Testis (tissue), 2 donors: Measurements from ENCODE around the gene TTC23L.

ENCODE experiments used
- POLR2A ChIP-seq: fragments of 450-650 bp; IDR thresholded peaks from one replicate; pipeline ENCODE4 v1.6.1; 2017; ENCODE audit warnings: antibody characterized with exemption, mild to moderate bottlenecking, moderate library complexity
- TF ChIP-seq, protein P1 (sequence below), 3 experiments: fragments of 450-650 bp in 2 of 3; fragments of 200-600 bp in 1 of 3; sonication (generic) in 1 of 3; IDR thresholded peaks; one replicate each; pipeline ENCODE4 v1.5.1; 2016 to 2019; ENCODE audit warnings: antibody characterized with exemption in 3 of 3, mild to moderate bottlenecking in 2 of 3, moderate library complexity in 1 of 3

DNA sequence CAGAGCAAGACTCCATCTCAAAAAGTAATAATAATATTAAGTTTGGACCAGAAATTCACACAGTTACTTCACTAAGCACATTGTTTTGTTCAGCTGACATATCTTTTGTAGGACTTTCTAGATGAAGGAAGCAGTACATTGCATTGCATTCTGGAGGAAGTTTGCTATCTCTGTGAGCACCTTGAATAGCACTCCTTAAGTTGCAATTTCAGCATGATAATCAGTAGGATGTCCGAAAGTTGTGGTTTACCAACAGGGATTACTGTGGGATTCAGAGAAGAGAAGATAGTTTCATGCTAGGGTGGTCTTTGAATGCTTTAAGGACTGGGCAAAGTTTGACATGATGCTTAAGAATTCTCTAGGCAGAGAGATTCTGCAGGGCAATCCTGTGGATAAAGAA, 18.4 kb upstream of the TTC23L start:
- TF ChIP-seq, protein P1, sequence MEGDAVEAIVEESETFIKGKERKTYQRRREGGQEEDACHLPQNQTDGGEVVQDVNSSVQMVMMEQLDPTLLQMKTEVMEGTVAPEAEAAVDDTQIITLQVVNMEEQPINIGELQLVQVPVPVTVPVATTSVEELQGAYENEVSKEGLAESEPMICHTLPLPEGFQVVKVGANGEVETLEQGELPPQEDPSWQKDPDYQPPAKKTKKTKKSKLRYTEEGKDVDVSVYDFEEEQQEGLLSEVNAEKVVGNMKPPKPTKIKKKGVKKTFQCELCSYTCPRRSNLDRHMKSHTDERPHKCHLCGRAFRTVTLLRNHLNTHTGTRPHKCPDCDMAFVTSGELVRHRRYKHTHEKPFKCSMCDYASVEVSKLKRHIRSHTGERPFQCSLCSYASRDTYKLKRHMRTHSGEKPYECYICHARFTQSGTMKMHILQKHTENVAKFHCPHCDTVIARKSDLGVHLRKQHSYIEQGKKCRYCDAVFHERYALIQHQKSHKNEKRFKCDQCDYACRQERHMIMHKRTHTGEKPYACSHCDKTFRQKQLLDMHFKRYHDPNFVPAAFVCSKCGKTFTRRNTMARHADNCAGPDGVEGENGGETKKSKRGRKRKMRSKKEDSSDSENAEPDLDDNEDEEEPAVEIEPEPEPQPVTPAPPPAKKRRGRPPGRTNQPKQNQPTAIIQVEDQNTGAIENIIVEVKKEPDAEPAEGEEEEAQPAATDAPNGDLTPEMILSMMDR (IDR thresholded peaks at IDR 0.05), result no peak
- TF ChIP-seq POLR2A, result no peak
